Adrenal gland (tissue), 12 donors: ENCODE measurements around the gene PHC2. TPM values are rescaled to one million over a fixed set of nuclear protein-coding genes. Genes with fewer than 3 reads are reported as not detected.

Experiments used
- DNase-seq, 7 donors: peaks; one replicate each; pipeline ENCODE4 v3.0.0-alpha.2; 2019 to 2020
- H3K27ac ChIP-seq, 5 donors: fragments of 200-600 bp; sonication (generic) in 4 of 5; 1 replicate in 3 of 5; 2 replicates in 2 of 5; pipeline versions ENCODE4 v1.5.1 to v1.8.0; 2016 to 2020; ENCODE audit warnings: mild to moderate bottlenecking in 1 of 5
- H3K27me3 ChIP-seq: fragments of 200-600 bp; 2 replicates; pipeline ENCODE4 v1.8.0; 2021
- H3K36me3 ChIP-seq, 2 donors: fragments of 200-600 bp; replicated peaks in 1 of 2; 1 replicate in 1 of 2; 2 replicates in 1 of 2; pipeline versions ENCODE4 v1.5.1 to v1.8.0; 2018 to 2022
- H3K4me1 ChIP-seq, 2 donors: fragments of 200-600 bp; replicated peaks in 1 of 2; 1 replicate in 1 of 2; 2 replicates in 1 of 2; pipeline versions ENCODE4 v1.5.1 to v1.8.0; 2018 to 2021
- H3K4me3 ChIP-seq, 4 donors: fragments of 200-600 bp; sonication (generic) in 3 of 4; one replicate each; pipeline ENCODE4 v1.5.1; 2016 to 2018
- H3K9me3 ChIP-seq, 3 donors: fragments of 200-600 bp; sonication (generic) in 1 of 3; replicated peaks in 1 of 3; 1 replicate in 2 of 3; 2 replicates in 1 of 3; pipeline versions ENCODE4 v1.5.1 to v1.8.0; 2016 to 2021
- CTCF ChIP-seq, 6 experiments: fragments of 450-650 bp in 4 of 6; fragments of 200-600 bp in 2 of 6; sonication (generic) in 1 of 6; IDR thresholded peaks; 1 replicate in 5 of 6; 2 replicates in 1 of 6; pipeline versions ENCODE4 v1.5.1 to v1.8.0; 2016 to 2021; ENCODE audit warnings: antibody characterized with exemption in 6 of 6, mild to moderate bottlenecking in 2 of 6, moderate library complexity in 1 of 6
- POLR2A ChIP-seq, 2 donors: fragments of 450-650 bp; IDR thresholded peaks; one replicate each; pipeline ENCODE4 v1.6.1; 2017; ENCODE audit warnings: antibody characterized with exemption in 2 of 2, mild to moderate bottlenecking in 2 of 2, moderate library complexity in 1 of 2
- WGBS, 4 donors: extraction: QIAGEN DNeasy Blood & Tissue Kit in 2 of 4; methylation state at CpG; one replicate each; pipeline versions ENCODE4 v1.1.5 to v1.1.7; 2013 to 2017; 5-methylcytosine and 5-hydroxymethylcytosine counted together
- intact Hi-C, 2 donors: fragments of 100-400 bp; cut with DNase I; formaldehyde crosslinking; loops; one replicate each; pipeline versions ENCODE4 v1.14.1 to v1.15.0; 2022 to 2023
- polyA plus RNA-seq, 3 donors: library from polyadenylated mRNA; stranded (reverse); fragments of 200-250 nt in 2 of 3; fragments of 350-450 nt in 1 of 3; fragmentation: Illumina TruSeq in 1 of 3; extraction: RNeasy Lipid Tissue Mini Kit (QIAGEN cat#74804) in 1 of 3; gene quantifications; one replicate each; pipeline ENCODE4 v1.2.3, GENCODE V29; 2013 to 2014
- total RNA-seq, 9 donors: library from RNA; depleted of rRNA in 4 of 9; stranded (reverse); fragments of >200 nt in 4 of 9; fragments of 120-200 nt in 1 of 9; fragmentation: NEBNext Ultra II Directional in 1 of 9; extraction: Animal tissue kit (Norgen Biotek cat#: 25700) in 1 of 9; gene quantifications; one replicate each; pipeline versions ENCODE4 v1.1.0 to v1.2.4, GENCODE V29; 2013 to 2023
- donor health status: healthy with polysubstance abuse.
- donor health status: Bipolar disorder and iron deficiency.
- donor health status: DM: yes; HTN: yes; CAD: no.
- donor health status: DM: no; HTN: no; CAD: no.
- donor health status: DM: no; HTN: no; CAD: no.
- donor health status: DM: yes; HTN: yes; CAD: no.

Gene PHC2
- total and polyA plus RNA-seq, 12 donors, result 24.9 to 164 (median 112) TPM

- H3K36me3 ChIP-seq, result no peaks in the 10 kb centered on the region
- peak overlapping the region in 1 of 4 donors; percentile 42 for H3K4me3 ChIP-seq
- H3K4me1 ChIP-seq, result peaks cover 0 to 11% of the 10 kb centered on the region in 2 donors
- no peaks in the 10 kb centered on the region for H3K27me3 ChIP-seq
- WGBS, 4 donors, result 60 to 65% (median 63%) methylated on average over 19 to 20 of the region's 20 CpGs
- no peak overlapping the region for H3K27ac ChIP-seq
- no peaks in the 10 kb centered on the region for H3K9me3 ChIP-seq
- intact Hi-C loops, result no loop called here
- no peak for DNase-seq
- no peak for TF ChIP-seq POLR2A (IDR thresholded peaks at IDR 0.05)
- TF ChIP-seq CTCF (IDR thresholded peaks at IDR 0.05), result no peak
Observed at GRCh38 chr1:33305816-33306652, 124.9 kb downstream of the PHC2 start.

- intact Hi-C loops, result no loop called here
Observed at GRCh38 chr1:33305016-33305415, 125.9 kb downstream of the PHC2 start.

GRCh38 chr1:33302325-33302724, 128.6 kb downstream of the PHC2 start:
- Histone ChIP-seq H3K9me3 (no peaks in the 10 kb centered on the region), H3K27ac (peak overlapping the region in 2 of 5 donors; percentile 6 to 18), H3K36me3 (peaks cover 0 to 12% of the 10 kb centered on the region in 2 donors), H3K4me3 (no peak overlapping the region), H3K27me3 (no peaks in the 10 kb centered on the region), H3K4me1 (peaks cover 0 to 25% of the 10 kb centered on the region in 2 donors)
- TF ChIP-seq POLR2A (IDR thresholded peaks at IDR 0.05) (no peak), CTCF (IDR thresholded peaks at IDR 0.05) (no peak)
- DNase-seq, result peak in 2 of 7 donors; percentile 5 to 13
- WGBS, 4 donors, result 89 to 100% (median 96%) methylated on average over 1 of the region's 1 CpG
- intact Hi-C loops, result no loop called here

More at GRCh38 chr1:33305016-33305415, 125.9 kb downstream of the PHC2 start:
- Histone ChIP-seq H3K27me3 (no peaks in the 10 kb centered on the region), H3K36me3 (no peaks in the 10 kb centered on the region), H3K4me3 (no peak overlapping the region), H3K9me3 (no peaks in the 10 kb centered on the region), H3K4me1 (peaks cover 0 to 19% of the 10 kb centered on the region in 2 donors), H3K27ac (no peak overlapping the region)
- WGBS, 4 donors, result 92 to 99% (median 96%) methylated on average over 5 of the region's 5 CpGs
- no peak for DNase-seq
- TF ChIP-seq CTCF (IDR thresholded peaks at IDR 0.05), result no peak
- no peak for TF ChIP-seq POLR2A (IDR thresholded peaks at IDR 0.05)

- Histone ChIP-seq H3K4me1 (peaks cover 0 to 17% of the 10 kb centered on the region in 2 donors), H3K9me3 (no peaks in the 10 kb centered on the region), H3K4me3 (no peak overlapping the region), H3K27me3 (no peaks in the 10 kb centered on the region), H3K36me3 (peaks cover 0 to 17% of the 10 kb centered on the region in 2 donors), H3K27ac (peak overlapping the region in 2 of 5 donors; percentile 71 to 73)
- WGBS, 4 donors, result 61 to 75% (median 67%) methylated on average over 4 of the region's 4 CpGs
- TF ChIP-seq POLR2A (IDR thresholded peaks at IDR 0.05), result no peak
- TF ChIP-seq CTCF (IDR thresholded peaks at IDR 0.05), result no peak
- intact Hi-C loops, result no loop called here
- peak in 4 of 7 donors; percentile 27 to 73 (median 34) for DNase-seq
Observed at GRCh38 chr1:33301273-33301984, 129.5 kb downstream of the PHC2 start.
